Endometrial microvascular endothelial cells (primary cell): Measurements from ENCODE around the gene IQSEC3. TPM values are rescaled to one million over a fixed set of nuclear protein-coding genes. Genes with fewer than 3 reads are reported as not detected.
"Not testable (repeated sequence)": the region's sequence is repeated elsewhere in the genome, so short reads cannot be mapped to it uniquely, and the experiment has no call there.

Source experiments
- in situ Hi-C: cut with HindIII; loops from 2 replicates; pipeline ENCODE4 v1.10.0; 2017; ENCODE audit warnings: low sequenced_read_pairs, low pct_unique_long_range_greater_than_20kb; ENCODE audit errors: inconsistent ontology term
- total RNA-seq: library from RNA; depleted of rRNA; stranded (reverse); fragments of >200 nt; gene quantifications from one replicate; pipeline ENCODE4 v1.2.3, GENCODE V29; 2015; ENCODE audit errors: inconsistent ontology term

IQSEC3 gene
- total RNA-seq, 1 donor from 2014 or later: not detected

DNA sequence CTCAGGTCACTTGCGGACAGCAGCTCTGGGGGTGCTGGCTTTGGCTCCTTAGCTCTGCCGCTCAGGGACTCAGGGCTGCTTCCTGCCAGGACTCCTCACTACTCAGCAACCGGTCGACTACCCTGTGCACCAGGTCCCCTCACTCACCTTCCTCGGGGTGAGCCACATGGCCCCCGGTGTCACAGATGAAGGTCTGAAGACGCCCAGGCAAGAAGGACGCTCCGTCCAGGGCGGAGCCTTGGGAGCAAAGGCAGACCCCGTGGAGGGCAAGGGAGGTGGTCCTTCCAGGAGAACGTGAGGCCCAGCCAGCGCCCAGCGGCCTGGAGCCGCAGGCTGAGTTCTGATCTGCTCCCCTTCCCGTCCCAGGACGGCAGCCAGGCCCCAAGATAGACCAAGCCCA, 115.4 kb downstream of the IQSEC3 start:
- in situ Hi-C loops: no loop called here

- in situ Hi-C loops: no loop called here
These were observed 115.9 kb downstream of the IQSEC3 start for GRCh38 chr12:182381-182892.

GRCh38 chr12:184811-185575, 118.4 kb downstream of the IQSEC3 start:
- in situ Hi-C loops: no loop called here

DNA sequence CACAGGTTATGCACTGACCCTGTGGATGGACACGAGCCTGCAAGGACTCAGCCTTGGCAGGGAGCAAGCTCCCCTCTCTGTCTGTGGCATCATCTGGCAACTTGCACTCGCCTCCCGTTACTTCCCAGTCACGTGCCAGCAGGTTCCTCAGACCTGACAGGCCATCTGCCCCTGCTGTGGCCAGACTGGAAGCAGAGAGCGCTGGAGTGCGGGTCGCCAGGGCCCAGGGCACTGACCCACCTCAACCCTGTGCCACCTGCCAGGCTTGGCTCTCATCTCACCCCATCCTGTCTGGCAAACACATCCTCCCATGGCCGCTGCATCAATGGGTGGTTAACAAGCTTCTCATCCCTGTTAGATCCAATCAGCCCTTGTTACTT, 119.0 kb downstream of the IQSEC3 start:
- in situ Hi-C loops: no loop called here

DNA sequence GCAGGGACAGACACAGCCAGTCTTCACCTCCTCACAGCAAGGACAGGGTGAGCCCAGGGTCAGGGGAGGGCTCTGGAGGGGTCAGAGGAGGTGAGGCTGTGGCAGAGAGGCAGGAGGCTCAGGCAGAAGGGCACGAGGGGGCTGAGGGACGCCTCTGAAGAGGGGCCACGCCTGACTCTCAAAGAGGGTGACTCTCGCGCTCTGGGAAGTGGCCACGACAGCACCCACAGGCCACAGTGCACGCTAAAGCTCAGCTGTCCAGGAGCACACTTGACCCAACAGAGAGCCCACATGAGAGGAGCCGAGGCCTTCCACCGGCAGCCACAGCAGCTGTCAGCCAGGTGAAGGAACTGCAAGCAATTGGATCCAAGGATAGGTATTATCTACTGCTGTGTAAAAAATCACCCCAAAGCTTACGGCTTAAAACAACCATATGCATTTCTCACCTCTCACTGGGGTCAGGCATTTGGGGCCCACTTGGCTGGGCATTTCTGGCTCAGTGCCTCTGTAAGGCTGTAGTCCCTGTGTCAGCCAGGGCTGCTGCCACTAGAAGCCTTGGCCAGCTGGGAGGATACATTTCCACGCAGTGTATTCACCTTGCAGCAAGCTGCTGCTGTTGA, 119.5 kb downstream of the IQSEC3 start:
- in situ Hi-C loops: no loop called here

- in situ Hi-C loops: not testable (repeated sequence)
These were observed 121.7 kb downstream of the IQSEC3 start for GRCh38 chr12:187986-188909.

GRCh38 chr12:188910-189621, 122.5 kb downstream of the IQSEC3 start:
- in situ Hi-C loops: no loop called here

DNA sequence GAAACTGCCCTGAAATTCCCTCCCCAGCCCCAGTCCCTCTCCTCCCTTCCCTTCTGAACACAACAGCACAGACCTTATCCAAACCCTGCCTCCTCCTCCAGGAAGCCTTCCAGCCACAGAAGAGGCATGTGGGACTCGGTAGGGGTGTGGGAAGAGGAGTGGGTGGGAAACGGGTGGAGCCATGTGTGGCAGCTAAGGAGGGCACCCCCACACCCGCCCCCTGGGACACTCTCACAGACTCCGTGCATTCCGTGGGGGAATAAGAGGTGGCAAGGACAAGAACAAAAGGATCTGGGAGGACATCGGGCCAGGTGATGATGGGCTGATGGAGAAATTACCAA, 123.0 kb downstream of the IQSEC3 start:
- in situ Hi-C loops: no loop called here

DNA sequence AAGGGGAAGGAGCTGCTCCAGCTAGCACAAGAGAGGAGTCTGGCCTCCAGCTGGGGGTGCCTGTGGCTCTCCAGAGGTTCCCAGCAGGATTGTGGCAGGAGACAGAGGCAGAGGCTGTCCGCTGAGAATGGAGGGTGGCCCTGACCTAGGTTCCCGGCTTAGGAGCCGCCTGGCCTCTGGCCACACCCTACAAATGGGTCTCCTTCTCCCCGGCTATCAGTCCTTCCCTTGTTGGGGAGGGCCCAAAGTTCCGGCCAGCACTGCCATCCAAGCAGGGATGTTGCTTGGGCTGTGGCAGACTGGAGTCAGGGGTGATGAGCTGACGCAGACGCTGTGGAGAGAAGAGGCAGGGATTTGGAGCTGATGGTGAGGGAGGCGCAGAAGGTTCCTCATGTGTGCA, 124.3 kb downstream of the IQSEC3 start:
- in situ Hi-C loops: no loop called here

GRCh38 chr12:191541-191940, 125.0 kb downstream of the IQSEC3 start:
- in situ Hi-C loops: no loop called here

DNA sequence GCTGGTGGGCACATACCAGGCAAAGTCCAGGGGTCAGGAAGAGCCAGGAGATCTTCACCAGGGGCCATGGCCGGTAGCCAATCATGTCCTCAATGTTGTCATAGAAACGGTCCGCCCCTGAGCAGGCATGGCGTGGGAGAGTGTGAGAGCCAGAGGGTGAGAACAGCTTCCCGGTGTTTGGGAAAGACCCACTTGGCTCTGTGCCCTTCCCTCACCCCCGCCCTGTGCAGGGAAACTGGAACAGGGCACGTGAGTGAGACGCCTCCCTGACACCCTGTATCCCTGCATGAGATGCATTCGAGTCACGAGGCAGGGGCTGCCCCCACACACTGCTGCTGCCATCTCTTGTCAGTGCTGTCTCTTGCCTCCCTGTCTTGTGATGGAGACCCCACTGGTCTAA, 126.7 kb downstream of the IQSEC3 start:
- in situ Hi-C loops: no loop called here

GRCh38 chr12:194276-194675, 127.7 kb downstream of the IQSEC3 start:
- in situ Hi-C loops: no loop called here

DNA sequence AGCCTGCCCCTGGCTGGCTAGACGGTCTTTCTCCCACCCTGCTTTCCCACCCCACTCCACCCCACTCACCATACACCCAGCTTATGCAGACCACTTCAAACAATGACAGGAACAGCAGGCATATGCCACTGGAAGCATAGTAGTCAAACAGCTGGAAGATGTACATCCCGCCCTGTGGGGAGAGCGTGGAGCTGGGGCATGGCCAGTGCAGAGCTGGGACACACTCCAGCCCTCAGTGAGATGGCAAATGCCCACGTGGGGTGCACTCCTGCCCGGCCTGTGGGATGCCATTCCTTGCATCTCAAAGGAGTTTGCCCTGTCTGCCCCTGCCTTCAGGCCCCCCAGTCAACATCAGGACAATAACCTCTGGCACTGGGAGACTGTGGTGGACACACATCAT, 128.6 kb downstream of the IQSEC3 start:
- in situ Hi-C loops: no loop called here

- in situ Hi-C loops: no loop called here
These were observed 129.4 kb downstream of the IQSEC3 start for GRCh38 chr12:195951-196350.

DNA sequence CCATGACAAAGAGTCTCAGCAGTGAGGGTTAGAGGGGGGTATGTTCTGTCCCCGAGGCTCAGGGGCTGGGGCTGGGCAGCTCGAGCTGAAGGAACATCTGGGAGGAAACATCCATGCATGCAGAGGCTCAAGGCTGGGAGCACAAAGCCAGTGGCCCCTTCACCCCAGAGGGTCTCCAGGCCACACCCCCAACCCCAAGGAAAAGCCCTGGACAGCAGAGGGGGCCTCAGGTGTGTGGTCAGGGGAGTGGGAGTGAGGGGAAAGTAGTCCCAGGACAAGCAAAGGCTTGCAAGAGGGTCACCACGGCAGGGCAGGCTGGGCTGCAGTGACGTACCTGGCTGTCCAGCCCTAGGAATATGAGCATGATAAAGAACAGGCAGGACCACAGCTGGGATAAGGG, 129.9 kb downstream of the IQSEC3 start:
- in situ Hi-C loops: no loop called here

DNA sequence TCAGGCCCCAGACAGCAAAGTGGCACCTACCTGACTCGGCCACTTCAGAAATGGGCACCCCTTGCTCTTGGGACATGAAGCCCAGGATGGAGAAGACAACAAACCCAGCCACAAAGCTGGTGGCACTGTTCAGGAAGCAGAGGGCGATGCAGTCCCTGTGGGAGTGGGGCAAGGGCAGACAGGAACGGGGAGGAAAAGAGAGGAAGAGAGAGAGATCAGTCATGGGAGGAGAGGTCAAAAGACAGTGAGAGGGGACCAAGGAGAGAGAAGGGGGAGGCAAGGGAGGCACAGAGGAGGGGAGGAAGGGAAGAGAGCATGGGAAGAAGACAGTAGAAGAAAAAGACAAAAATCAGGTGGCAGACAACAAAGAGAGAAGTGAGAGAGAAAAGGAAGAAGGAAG, 130.8 kb downstream of the IQSEC3 start:
- in situ Hi-C loops: no loop called here

- in situ Hi-C loops: no loop called here
These were observed 131.5 kb downstream of the IQSEC3 start for GRCh38 chr12:197911-198695.

DNA sequence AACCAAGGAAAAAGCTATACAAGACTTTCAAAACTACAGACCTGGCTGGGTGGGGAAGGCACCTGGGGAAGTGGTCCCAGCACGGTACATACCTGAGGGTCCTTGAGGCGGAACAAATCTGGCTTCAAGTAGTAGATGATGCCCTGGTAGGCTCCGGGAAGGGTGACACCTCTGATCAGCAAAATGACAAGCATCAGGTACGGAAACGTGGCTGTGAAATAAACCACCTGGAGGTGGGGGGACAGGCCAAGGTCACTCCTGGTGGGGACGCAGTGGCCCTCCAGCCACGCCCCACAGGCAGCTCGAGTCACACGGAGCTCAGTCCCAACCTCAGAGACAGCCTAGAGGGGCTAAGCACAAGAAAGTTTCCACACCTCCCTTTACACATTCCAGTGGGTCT, 132.1 kb downstream of the IQSEC3 start:
- in situ Hi-C loops: no loop called here
